GM12878 (cell line): ENCODE measurements around the gene TARM1. TPM values are rescaled to one million over a fixed set of nuclear protein-coding genes. Genes with fewer than 3 reads are reported as not detected.

Experiments
- ATAC-seq: fragments of 200-7000 bp; cut with Tn5 transposase; 3 replicates; pipeline ENCODE4 v1.9.1; 2020; ENCODE audit warnings: mild to moderate bottlenecking, moderate library complexity
- BruUV-seq: library from RNA; stranded (reverse); fragments of 400-500 nt; replicated peaks from 2 replicates; lab custom pipeline; 2021; lab: Mats Ljungman, UMichigan
- CTCF ChIA-PET: fragments of 300-600 bp; sonication (Branson Sonifier 250); formaldehyde crosslinking; extraction: SDS; loops from one replicate; lab custom pipeline; 2021; ENCODE audit warnings: inconsistent platforms; lab: Yijun Ruan, JAX
- POLR2A ChIA-PET: fragments of 350-600 bp; formaldehyde crosslinking; extraction: SDS; loops from one replicate; lab custom pipeline; 2021; ENCODE audit warnings: inconsistent platforms; lab: Charles Lee
- RAD21 ChIA-PET: fragments of 300-600 bp; sonication (Branson Sonifier 250); formaldehyde crosslinking; loops from one replicate; lab custom pipeline; 2023; ENCODE audit warnings: antibody characterized with exemption; ENCODE audit not compliant: unreplicated experiment; lab: Charles Lee
- SMC1A ChIA-PET: fragments of 300-600 bp; sonication (Branson Sonifier 250); formaldehyde crosslinking; loops from one replicate; lab custom pipeline; 2023; ENCODE audit not compliant: unreplicated experiment, uncharacterized antibody; lab: Charles Lee
- DNase-seq: peaks from one replicate; pipeline ENCODE4 v3.0.0-alpha.2; 2011; ENCODE audit warnings: low read depth, low spot score
- FAIRE-seq: peaks from 3 replicates; lab custom pipeline; 2011; peaks lifted over from hg19 to GRCh38; lab: Jason Lieb, UNC
- H2AFZ ChIP-seq: 2 replicates; pipeline ENCODE4 v1.6.0; 2011; ENCODE audit warnings: low read depth, low read length, control low read depth; ENCODE audit not compliant: control insufficient read depth
- H3K27ac ChIP-seq: 2 replicates; pipeline ENCODE4 v1.5.1; 2011; ENCODE audit warnings: control low read depth; ENCODE audit not compliant: control insufficient read depth, insufficient read depth
- H3K27me3 ChIP-seq, 2 experiments: replicated peaks in 1 of 2; 2 replicates each; pipeline versions ENCODE4 v1.6.0 to v1.6.1; 2011; ENCODE audit warnings: low read length in 1 of 2; ENCODE audit not compliant: control insufficient read depth in 2 of 2, insufficient read depth in 2 of 2
- H3K36me3 ChIP-seq, 2 experiments: 2 replicates each; pipeline ENCODE4 v1.5.1; 2011; ENCODE audit warnings: low read length in 1 of 2; ENCODE audit not compliant: control insufficient read depth in 2 of 2, insufficient read depth in 2 of 2
- H3K4me1 ChIP-seq: 2 replicates; pipeline ENCODE4 v1.6.1; 2011; ENCODE audit warnings: mild to moderate bottlenecking, low read length, moderate library complexity, mixed read lengths; ENCODE audit not compliant: control insufficient read depth, insufficient read depth
- H3K4me2 ChIP-seq: 2 replicates; pipeline ENCODE4 v1.6.0; 2011; ENCODE audit warnings: control low read depth; ENCODE audit not compliant: control insufficient read depth, insufficient read depth
- H3K4me3 ChIP-seq: fragments of 200-600 bp; sonication (generic); 2 replicates; pipeline ENCODE4 v1.5.1; 2016
- H3K79me2 ChIP-seq: 2 replicates; pipeline ENCODE4 v1.6.0; 2011; ENCODE audit warnings: low read length; ENCODE audit not compliant: control insufficient read depth, insufficient read depth
- H3K9ac ChIP-seq: 2 replicates; pipeline ENCODE4 v1.8.0; 2011; ENCODE audit warnings: low read length, control low read depth, mixed read lengths; ENCODE audit not compliant: control insufficient read depth, insufficient read depth
- H3K9me3 ChIP-seq: replicated peaks from 3 replicates; pipeline ENCODE4 v1.5.1; 2011; ENCODE audit warnings: mild to moderate bottlenecking, low read length; ENCODE audit not compliant: control insufficient read depth, insufficient read depth
- H4K20me1 ChIP-seq: 2 replicates; pipeline ENCODE4 v1.6.0; 2011; ENCODE audit not compliant: control insufficient read depth, insufficient read depth
- BCLAF1 ChIP-seq: fragments of 450-650 bp; IDR thresholded peaks from 2 replicates; pipeline ENCODE4 v1.6.1; 2017; ENCODE audit warnings: antibody characterized with exemption, mild to moderate bottlenecking, moderate library complexity
- CBX5 ChIP-seq: sonication (generic); IDR thresholded peaks from 2 replicates; pipeline ENCODE4 v1.6.1; 2016; ENCODE audit warnings: low read depth, moderate library complexity, mild to moderate bottlenecking, inconsistent platforms
- CHD4 ChIP-seq: fragments of 200-600 bp; sonication (generic); IDR thresholded peaks from 2 replicates; pipeline ENCODE4 v1.6.1; 2016; ENCODE audit warnings: mild to moderate bottlenecking
- DPF2 ChIP-seq: fragments of 450-650 bp; IDR thresholded peaks from 2 replicates; pipeline ENCODE4 v1.6.1; 2017; ENCODE audit warnings: mild to moderate bottlenecking
- HCFC1 ChIP-seq: fragments of 150-350 bp; IDR thresholded peaks from 2 replicates; pipeline ENCODE4 v1.6.1; 2014; ENCODE audit warnings: low read length
- IKZF1 ChIP-seq: fragments of 450-650 bp; conservative IDR thresholded peaks from 2 replicates; pipeline ENCODE4 v1.6.1; 2017; ENCODE audit warnings: antibody characterized with exemption, mild to moderate bottlenecking
- KDM1A ChIP-seq: fragments of 200-600 bp; sonication (generic); IDR thresholded peaks from 2 replicates; pipeline ENCODE4 v1.6.1; 2016; ENCODE audit warnings: borderline replicate concordance
- NRF1 ChIP-seq: conservative IDR thresholded peaks from 2 replicates; pipeline ENCODE4 v1.6.1; 2011; ENCODE audit warnings: mild to moderate bottlenecking, low read depth, low read length, improper control_type of control experiment
- PAX8 ChIP-seq: fragments of 450-650 bp; IDR thresholded peaks from 2 replicates; pipeline ENCODE4 v1.6.1; 2017; ENCODE audit warnings: mild to moderate bottlenecking, moderate library complexity
- PBX3 ChIP-seq: IDR thresholded peaks from 2 replicates; pipeline ENCODE4 v1.6.1; 2011; ENCODE audit warnings: mild to moderate bottlenecking, low read depth, low read length, moderate library complexity; ENCODE audit not compliant: insufficient replicate concordance
- PML ChIP-seq: IDR thresholded peaks from 2 replicates; pipeline ENCODE4 v1.6.1; 2012; ENCODE audit warnings: low read length, inconsistent platforms
- RBBP5 ChIP-seq: fragments of 200-600 bp; sonication (generic); conservative IDR thresholded peaks from 2 replicates; pipeline ENCODE4 v1.6.1; 2016
- TARDBP ChIP-seq: IDR thresholded peaks from 2 replicates; pipeline ENCODE4 v1.6.1; 2016; ENCODE audit warnings: borderline replicate concordance
- ZNF207 ChIP-seq: fragments of 450-650 bp; IDR thresholded peaks from 2 replicates; pipeline ENCODE4 v1.6.1; 2014; ENCODE audit warnings: antibody characterized with exemption, mild to moderate bottlenecking, borderline replicate concordance
- ZNF622 ChIP-seq: fragments of 450-650 bp; IDR thresholded peaks from 2 replicates; pipeline ENCODE4 v1.6.1; 2017; ENCODE audit warnings: mild to moderate bottlenecking, inconsistent platforms
- WGBS: methylation state at CpG from one replicate; pipeline ENCODE4 v1.1.6; 2016; ENCODE audit warnings: low lambda C conversion rate; ENCODE audit not compliant: insufficient replicate concordance, insufficient coverage; ENCODE audit errors: missing lambda C conversion rate; 5-methylcytosine and 5-hydroxymethylcytosine counted together
- in situ Hi-C: fragments of 300-500 bp; cut with MboI; formaldehyde crosslinking; loops from 9 replicates; pipeline ENCODE4 v1.14.3; 2018; ENCODE audit warnings: mixed read lengths
- intact Hi-C: fragments of 100-400 bp; cut with micrococcal nuclease; formaldehyde crosslinking; loops from one replicate; pipeline ENCODE4 v1.14.2; 2022; ENCODE audit not compliant: unreplicated experiment
- polyA plus RNA-seq, 11 experiments: library from polyadenylated mRNA; depleted of rRNA in 4 of 11; unstranded in 6 of 11; stranded (reverse) in 5 of 11; fragments of >200 nt; fragmentation: Nextera tagmentation in 4 of 11; fragmentation: Illumina TruSeq in 1 of 11; extraction: Ambion mirVana in 4 of 11; extraction: Trizol in 1 of 11; gene quantifications; 1 replicate in 1 of 11; 2 replicates in 10 of 11; pipeline versions ENCODE4 v1.2.1 to v1.2.3, GENCODE V29; 2011 to 2016; ENCODE audit warnings: inconsistent platforms in 2 of 11, missing spikeins in 2 of 11, low read depth in 1 of 11
- total RNA-seq, 4 experiments: library from RNA; depleted of rRNA in 3 of 4; stranded (reverse); fragments of >200 nt in 3 of 4; fragmentation: Illumina TruSeq in 1 of 4; extraction: Trizol in 1 of 4; gene quantifications; 2 replicates each; pipeline versions ENCODE4 v1.2.1 to v1.2.3, GENCODE V29; 2013 to 2021

The TARM1 gene
- total and polyA plus RNA-seq, 10 of the 15 experiments (the other 5 are each of a cell fraction or from before 2014, with no cell fraction given) = not detected

GRCh38 chr19:54029301-54029700 lies 51.9 kb downstream of the TARM1 start:
- Histone ChIP-seq H3K4me2 (no peak overlapping the region), H3K9ac (no peak overlapping the region), H3K79me2 (no peaks in the 10 kb centered on the region), H3K27ac (no peak overlapping the region), H3K4me3 (no peak overlapping the region), H3K27me3 (no peaks in the 10 kb centered on the region), H2AFZ (no peak overlapping the region), H3K36me3 (no peaks in the 10 kb centered on the region)
- BruUV-seq = no TSS peak
- 67% methylated on average over 3 of the region's 3 CpGs for WGBS
- ChIA-PET CTCF (interaction anchor here (1.2 kb wide), 1 partner anchor 604 kb away, joined by 3 read pairs; no protein-coding TSS in a partner anchor), SMC1A (no interaction called here), POLR2A (no interaction called here)
- no peak for FAIRE-seq
- in situ Hi-C loops = loop anchor here (10.0 kb wide), 2 partner anchors 604 to 834 kb away; partner anchors contain the start of gene ZNF665
- no peak for TF ChIP-seq NRF1
- TF ChIP-seq PAX8 = no peak
- no peak for TF ChIP-seq DPF2
- TF ChIP-seq RBBP5 = no peak
- no peak for TF ChIP-seq CBX5
- no peak for TF ChIP-seq CHD4
- TF ChIP-seq, all 136 proteins: peak for 0
- DNase-seq = no peak
- Histone ChIP-seq H3K4me1 (no peaks in the 10 kb centered on the region), H3K9me3 (no peaks in the 10 kb centered on the region; the same call in 2 of the 3 replicates), H4K20me1 (no peaks in the 10 kb centered on the region)
- RAD21 ChIA-PET = no interaction called here
- intact Hi-C loops = loop anchor here (10.0 kb wide), 1 partner anchor 604 kb away; no protein-coding TSS in a partner anchor
- no peak for ATAC-seq

GRCh38 chr19:54026656-54027055 lies 54.5 kb downstream of the TARM1 start:
- DNase-seq = no peak
- in situ Hi-C loops (loop anchor here (10.0 kb wide), 2 partner anchors 602 to 832 kb away; partner anchors contain the start of gene ZNF665), intact Hi-C loops (loop anchor here (10.0 kb wide), 1 partner anchor 602 kb away; no protein-coding TSS in a partner anchor)
- Histone ChIP-seq H3K79me2 (no peaks in the 10 kb centered on the region), H2AFZ (no peak overlapping the region), H4K20me1 (no peaks in the 10 kb centered on the region), H3K36me3 (no peaks in the 10 kb centered on the region), H3K4me2 (no peak overlapping the region), H3K4me3 (no peak overlapping the region), H3K4me1 (no peaks in the 10 kb centered on the region), H3K27me3 (no peaks in the 10 kb centered on the region), H3K27ac (no peak overlapping the region), H3K9me3 (no peaks in the 10 kb centered on the region; the same call in 2 of the 3 replicates), H3K9ac (no peak overlapping the region)
- SMC1A ChIA-PET = no interaction called here
- TF ChIP-seq ZNF207 = no peak
- no peak for TF ChIP-seq BCLAF1
- TF ChIP-seq ZNF622 = no peak
- no peak for TF ChIP-seq KDM1A
- TF ChIP-seq PBX3 = no peak
- TF ChIP-seq IKZF1 = no peak
- no peak for TF ChIP-seq CHD4
- TF ChIP-seq TARDBP = no peak
- no peak for TF ChIP-seq PML
- no peak for TF ChIP-seq HCFC1
- CTCF ChIA-PET = no interaction called here
- no TSS peak for BruUV-seq
- ATAC-seq = no peak
- RAD21 ChIA-PET = no interaction called here
- POLR2A ChIA-PET = interaction anchor here (0.6 kb wide), 1 partner anchor 1597 kb away, joined by 8 read pairs; no protein-coding TSS in a partner anchor
- WGBS = 34% methylated on average over 7 of the region's 7 CpGs
- no peak for FAIRE-seq
